H1 (cell line): ENCODE measurements around the gene C21orf91. TPM values are rescaled to one million over a fixed set of nuclear protein-coding genes. Genes with fewer than 3 reads are reported as not detected.

Source experiments
- CTCF ChIA-PET: fragments of 300-600 bp; sonication (Branson Sonifier 250); formaldehyde crosslinking; loops from one replicate; lab custom pipeline; 2021; ENCODE audit not compliant: partially characterized antibody; lab: Charles Lee
- POLR2A ChIA-PET: fragments of 300-600 bp; sonication (Branson Sonifier 250); formaldehyde crosslinking; loops from one replicate; lab custom pipeline; 2021; ENCODE audit warnings: inconsistent platforms; ENCODE audit not compliant: partially characterized antibody; lab: Charles Lee
- DNase-seq, 2 experiments: peaks; one replicate each; pipeline versions ENCODE4 v3.0.0 to v3.0.0-alpha.2; 2010 to 2022; ENCODE audit warnings: low spot score in 2 of 2, low read depth in 1 of 2, mixed read lengths in 1 of 2
- FAIRE-seq: peaks from 2 replicates; lab custom pipeline; 2011; peaks lifted over from hg19 to GRCh38; lab: Jason Lieb, UNC
- H2AFZ ChIP-seq: 2 replicates; pipeline ENCODE4 v1.8.1; 2012; ENCODE audit warnings: low read length, inconsistent platforms
- H2AK5ac ChIP-seq: 2 replicates; pipeline ENCODE4 v1.6.1; 2013; ENCODE audit warnings: low read depth, low read length
- H2BK120ac ChIP-seq: replicated peaks from 2 replicates; pipeline ENCODE3; 2013; ENCODE audit warnings: low read depth, low read length, inconsistent platforms
- H2BK12ac ChIP-seq: 2 replicates; pipeline ENCODE4 v1.6.1; 2013; ENCODE audit warnings: low read depth, low read length
- H2BK15ac ChIP-seq: 2 replicates; pipeline ENCODE4 v1.6.1; 2013; ENCODE audit warnings: low read length
- H2BK20ac ChIP-seq: 2 replicates; pipeline ENCODE4 v1.6.1; 2013; ENCODE audit warnings: low read length
- H2BK5ac ChIP-seq: 2 replicates; pipeline ENCODE4 v1.6.1; 2013; ENCODE audit warnings: low read depth, low read length
- H3K14ac ChIP-seq: 2 replicates; pipeline ENCODE4 v1.6.1; 2013; ENCODE audit warnings: inconsistent platforms; ENCODE audit not compliant: insufficient read length
- H3K18ac ChIP-seq: 2 replicates; pipeline ENCODE4 v1.6.1; 2013; ENCODE audit warnings: low read length; ENCODE audit errors: extremely low read depth
- H3K23ac ChIP-seq: 2 replicates; pipeline ENCODE4 v1.6.1; 2013; ENCODE audit warnings: inconsistent platforms; ENCODE audit not compliant: insufficient read length
- H3K23me2 ChIP-seq: 2 replicates; pipeline ENCODE4 v1.6.1; 2013; ENCODE audit warnings: low read depth, low read length
- H3K27ac ChIP-seq: 2 replicates; pipeline ENCODE4 v1.6.1; 2011; ENCODE audit warnings: low read depth, low read length, inconsistent platforms
- H3K27me3 ChIP-seq, 4 experiments: replicated peaks in 1 of 4; 1 replicate in 1 of 4; 2 replicates in 3 of 4; pipeline versions ENCODE4 v1.6.1 to v1.8.1; 2011 to 2013; ENCODE audit warnings: low read length in 3 of 4, mild to moderate bottlenecking in 3 of 4, inconsistent platforms in 2 of 4, mixed read lengths in 2 of 4, moderate library complexity in 1 of 4; ENCODE audit not compliant: control insufficient read depth in 3 of 4, insufficient read depth in 3 of 4; ENCODE audit errors: extremely low read depth in 1 of 4
- H3K36me3 ChIP-seq, 4 experiments: 2 replicates each; pipeline versions ENCODE4 v1.6.1 to v1.8.1; 2011 to 2013; ENCODE audit warnings: mild to moderate bottlenecking in 4 of 4, low read length in 3 of 4, moderate library complexity in 2 of 4, control low read depth in 1 of 4, inconsistent platforms in 1 of 4; ENCODE audit not compliant: insufficient read depth in 4 of 4, control insufficient read depth in 2 of 4
- H3K4ac ChIP-seq: replicated peaks from 2 replicates; pipeline ENCODE3; 2013; ENCODE audit warnings: low read length, low read depth, mixed read lengths, inconsistent platforms; ENCODE audit not compliant: insufficient read length
- H3K4me1 ChIP-seq, 4 experiments: replicated peaks in 1 of 4; 1 replicate in 1 of 4; 2 replicates in 3 of 4; pipeline versions ENCODE4 v1.6.1 to v1.8.1; 2011 to 2013; ENCODE audit warnings: low read length in 3 of 4, inconsistent platforms in 2 of 4, mixed read lengths in 1 of 4; ENCODE audit not compliant: insufficient read depth in 4 of 4, control insufficient read depth in 3 of 4
- H3K4me2 ChIP-seq, 2 experiments: 2 replicates each; pipeline versions ENCODE4 v1.6.1 to v1.8.1; 2011 to 2013; ENCODE audit warnings: low read depth in 2 of 2, low read length in 2 of 2, control low read depth in 1 of 2, inconsistent platforms in 1 of 2, mild to moderate bottlenecking in 1 of 2; ENCODE audit not compliant: insufficient read depth in 1 of 2
- H3K4me3 ChIP-seq, 4 experiments: fragments of 200-600, 300-600 bp in 1 of 4; sonication (generic), shearing (Covaris generic), sonication (Bioruptor Twin) in 1 of 4; 2 replicates each; pipeline versions ENCODE4 v1.5.1 to v1.8.1; 2011 to 2016; ENCODE audit warnings: low read length in 4 of 4, low read depth in 3 of 4, control low read depth in 2 of 4, inconsistent platforms in 2 of 4, mild to moderate bottlenecking in 2 of 4, mixed read lengths in 1 of 4, moderate library complexity in 1 of 4; ENCODE audit not compliant: insufficient read depth in 2 of 4; ENCODE audit errors: extremely low read depth in 1 of 4
- H3K56ac ChIP-seq: replicated peaks from 2 replicates; pipeline ENCODE3; 2013; ENCODE audit warnings: low read depth, mild to moderate bottlenecking, mixed read lengths, low read length, inconsistent platforms; ENCODE audit not compliant: insufficient read length
- H3K79me1 ChIP-seq: 2 replicates; pipeline ENCODE4 v1.6.1; 2013; ENCODE audit warnings: low read depth, low read length, control low read depth
- H3K79me2 ChIP-seq, 2 experiments: 2 replicates each; pipeline versions ENCODE4 v1.6.1 to v1.8.1; 2012 to 2013; ENCODE audit warnings: low read length in 2 of 2, mild to moderate bottlenecking in 2 of 2, inconsistent platforms in 1 of 2; ENCODE audit not compliant: insufficient read depth in 2 of 2, control insufficient read depth in 1 of 2
- H3K9ac ChIP-seq, 4 experiments: replicated peaks in 1 of 4; 1 replicate in 1 of 4; 2 replicates in 3 of 4; pipeline versions ENCODE4 v1.6.1 to v1.8.1; 2011 to 2013; ENCODE audit warnings: low read depth in 3 of 4, low read length in 3 of 4, control low read depth in 2 of 4, mild to moderate bottlenecking in 2 of 4, moderate library complexity in 2 of 4, inconsistent platforms in 1 of 4; ENCODE audit errors: extremely low read depth in 1 of 4
- H3K9me3 ChIP-seq, 2 experiments: 2 replicates each; pipeline versions ENCODE4 v1.6.1 to v1.8.1; 2012 to 2013; ENCODE audit warnings: mild to moderate bottlenecking in 2 of 2, moderate library complexity in 2 of 2, control low read depth in 1 of 2, inconsistent platforms in 1 of 2, low read depth in 1 of 2, low read length in 1 of 2, mixed read lengths in 1 of 2; ENCODE audit not compliant: insufficient read depth in 2 of 2
- H4K20me1 ChIP-seq, 2 experiments: replicated peaks in 1 of 2; 2 replicates each; pipeline versions ENCODE3 to v1.8.1; 2011 to 2013; ENCODE audit warnings: inconsistent platforms in 2 of 2, low read length in 2 of 2, mild to moderate bottlenecking in 1 of 2; ENCODE audit not compliant: insufficient read depth in 2 of 2, control insufficient read depth in 1 of 2
- H4K5ac ChIP-seq: 2 replicates; pipeline ENCODE4 v1.6.1; 2013; ENCODE audit warnings: low read length, low read depth, mixed read lengths, inconsistent platforms; ENCODE audit not compliant: insufficient read length
- H4K8ac ChIP-seq: 2 replicates; pipeline ENCODE4 v1.8.0; 2013; ENCODE audit warnings: mild to moderate bottlenecking, moderate library complexity, low read length, inconsistent platforms; ENCODE audit not compliant: insufficient read depth; ENCODE audit errors: extremely low read depth
- H4K91ac ChIP-seq: replicated peaks from 2 replicates; pipeline ENCODE3; 2013; ENCODE audit warnings: low read length, mixed read lengths, inconsistent platforms; ENCODE audit not compliant: insufficient read length
- CHD1 ChIP-seq: IDR thresholded peaks from 2 replicates; pipeline ENCODE4 v1.6.1; 2012; ENCODE audit warnings: low read depth, low read length, improper control_type of control experiment
- FOSL1 ChIP-seq: IDR thresholded peaks from 2 replicates; pipeline ENCODE4 v1.6.1; 2011; ENCODE audit warnings: mild to moderate bottlenecking, low read depth, low read length, moderate library complexity; ENCODE audit not compliant: insufficient read depth
- HDAC2 ChIP-seq, 2 experiments: fragments of 300-600 bp in 1 of 2; sonication (generic) in 1 of 2; IDR thresholded peaks; 2 replicates each; pipeline ENCODE4 v1.6.1; 2011 to 2012; ENCODE audit warnings: low read depth in 2 of 2, low read length in 2 of 2, mild to moderate bottlenecking in 2 of 2, moderate library complexity in 2 of 2, borderline replicate concordance in 1 of 2, inconsistent platforms in 1 of 2
- HDAC6 ChIP-seq: IDR thresholded peaks from one replicate; pipeline ENCODE4 v1.7.1; 2012; ENCODE audit warnings: low read depth, mild to moderate bottlenecking, inconsistent platforms, low read length, moderate library complexity
- NANOG ChIP-seq: IDR thresholded peaks from 2 replicates; pipeline ENCODE4 v1.6.1; 2011; ENCODE audit warnings: low read length, low read depth, mild to moderate bottlenecking, inconsistent platforms; ENCODE audit not compliant: insufficient read depth, poor library complexity, severe bottlenecking
- NRF1 ChIP-seq: IDR thresholded peaks from 2 replicates; pipeline ENCODE4 v1.6.1; 2011; ENCODE audit warnings: mild to moderate bottlenecking, low read depth, low read length, improper control_type of control experiment
- RXRA ChIP-seq: IDR thresholded peaks from 2 replicates; pipeline ENCODE4 v1.6.1; 2011; ENCODE audit warnings: low read depth, mild to moderate bottlenecking, low read length, moderate library complexity; ENCODE audit not compliant: insufficient read depth
- SRF ChIP-seq: IDR thresholded peaks from 2 replicates; pipeline ENCODE4 v1.6.1; 2011; ENCODE audit warnings: mild to moderate bottlenecking, low read depth, low read length, moderate library complexity
- WGBS, 2 experiments: shearing (Covaris generic) in 1 of 2; methylation state at CpG; one replicate each; pipeline versions ENCODE4 v1.1.6 to v1.1.7; 2013 to 2015; ENCODE audit warnings: low lambda C conversion rate in 2 of 2, mixed read lengths in 2 of 2, inconsistent platforms in 1 of 2, low coverage in 1 of 2, missing lambda C conversion rate in 1 of 2; ENCODE audit not compliant: insufficient replicate concordance in 2 of 2, insufficient coverage in 1 of 2, insufficient read length in 1 of 2; ENCODE audit errors: extremely low coverage in 1 of 2, missing lambda C conversion rate in 1 of 2; 5-methylcytosine and 5-hydroxymethylcytosine counted together
- polyA plus RNA-seq, 7 experiments: library from polyadenylated mRNA; depleted of rRNA in 3 of 7; stranded (reverse) in 5 of 7; unstranded in 2 of 7; fragments of >200 nt in 5 of 7; fragments of 200-250 nt in 2 of 7; gene quantifications; 1 replicate in 5 of 7; 2 replicates in 1 of 7; 4 replicates in 1 of 7; pipeline versions ENCODE4 v1.2.1 to v1.2.3, GENCODE V29; 2011 to 2013; ENCODE audit warnings: missing spikeins in 2 of 7, mixed read lengths in 2 of 7
- total RNA-seq: library from RNA; stranded (reverse); fragmentation: NEBNext Ultra II Directional; extraction: Animal tissue kit (Norgen Biotek cat#: 25700); gene quantifications from 2 replicates; pipeline ENCODE4 v1.2.1, GENCODE V29; 2021

The C21orf91 gene
- total and polyA plus RNA-seq, 2 of the 8 experiments (the other 6 are each of a cell fraction or from before 2014, with no cell fraction given), result 4.9 to 33.6 TPM

DNA sequence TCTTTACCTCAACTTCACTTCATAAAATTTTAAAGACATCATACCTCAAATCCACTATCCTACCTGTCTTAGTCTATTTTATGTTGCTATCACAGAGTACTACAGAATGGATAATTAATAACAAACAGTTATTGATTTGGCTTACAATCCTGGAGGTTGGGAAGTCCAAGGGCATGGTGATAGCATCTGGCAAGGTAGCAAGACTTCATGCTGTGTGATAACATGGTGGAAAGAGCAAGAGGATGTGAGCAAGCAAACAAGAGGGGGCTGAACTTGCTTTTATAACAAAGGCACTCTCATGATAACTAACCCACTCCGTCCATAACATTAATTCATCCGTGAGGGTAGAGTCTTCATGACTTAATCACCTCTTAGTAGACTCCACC is 33.8 kb downstream of the C21orf91 start:
- 95% methylated on average over 2 of the region's 2 CpGs; no CpG with 5 or more reads in 1 of the 2 experiments for WGBS, 2 experiments
- H3K23ac ChIP-seq, result no peak overlapping the region
- H2AFZ ChIP-seq, result no peak overlapping the region
- H2BK120ac ChIP-seq, result no peak overlapping the region
- H4K91ac ChIP-seq, result no peak overlapping the region
- H4K5ac ChIP-seq, result no peak overlapping the region
- peaks cover 0 to 5% (median 0%) of the 10 kb centered on the region in 4 experiments; a peak in 3 of 7 replicates for H3K4me1 ChIP-seq
- peaks cover 0 to 14% (median 3%) of the 10 kb centered on the region in 4 experiments; a peak in 5 of 8 replicates for H3K36me3 ChIP-seq
- no peak overlapping the region for H3K18ac ChIP-seq
- CTCF ChIA-PET, result no interaction called here
- H3K14ac ChIP-seq, result no peak overlapping the region
- POLR2A ChIA-PET, result no interaction called here
- no peaks in the 10 kb centered on the region; a peak in 1 of 4 replicates for H3K9me3 ChIP-seq
- no peak overlapping the region for H3K9ac ChIP-seq
- H4K20me1 ChIP-seq, result no peaks in the 10 kb centered on the region
- no peak overlapping the region for H2BK15ac ChIP-seq
- no peak overlapping the region for H3K56ac ChIP-seq
- no peak for TF ChIP-seq SRF
- TF ChIP-seq CHD1, result no peak
- TF ChIP-seq NRF1, result no peak
- no peak for TF ChIP-seq FOSL1
- TF ChIP-seq NANOG, result no peak
- TF ChIP-seq HDAC2 (IDR thresholded peaks at IDR 0.05; ENCODE audit: borderline replicate concordance in 1 of 2, low read depth in 2 of 2, low read length in 2 of 2), result no peak
- TF ChIP-seq HDAC6, result no peak
- no peak for TF ChIP-seq RXRA
- no peak overlapping the region for H3K4me2 ChIP-seq
- H3K79me2 ChIP-seq, result no peaks in the 10 kb centered on the region
- H2BK20ac ChIP-seq, result no peak overlapping the region
- no peak overlapping the region for H2BK12ac ChIP-seq
- H3K79me1 ChIP-seq, result no peaks in the 10 kb centered on the region
- FAIRE-seq (no peak), DNase-seq (no peak)
- no peaks in the 10 kb centered on the region for H3K23me2 ChIP-seq
- no peak overlapping the region for H3K27ac ChIP-seq
- no peak overlapping the region for H4K8ac ChIP-seq
- H2BK5ac ChIP-seq, result no peak overlapping the region
- no peak overlapping the region for H3K4ac ChIP-seq
- no peak overlapping the region for H3K4me3 ChIP-seq
- no peak overlapping the region for H2AK5ac ChIP-seq
- no peaks in the 10 kb centered on the region for H3K27me3 ChIP-seq
